GM21825 (cell line): ENCODE measurements around the gene NHSL1.

ENCODE experiments used
- ATAC-seq: cut with Tn5 transposase; IDR thresholded peaks from one replicate; pipeline ENCODE4 v1.9.1; 2021; ENCODE audit warnings: mild to moderate bottlenecking, moderate library complexity; ENCODE audit not compliant: unreplicated experiment

Gene NHSL1

GRCh38 chr6:138467901-138468300 lies 31.4 kb downstream of the NHSL1 start:
- no peak for ATAC-seq

GRCh38 chr6:138465007-138465645 lies 34.2 kb downstream of the NHSL1 start:
- no peak for ATAC-seq

GRCh38 chr6:138464085-138464484 lies 35.2 kb downstream of the NHSL1 start:
- no peak for ATAC-seq

GRCh38 chr6:138461647-138462046 lies 37.6 kb downstream of the NHSL1 start:
- ATAC-seq = no peak

- no peak for ATAC-seq
These were observed 42.9 kb downstream of the NHSL1 start for GRCh38 chr6:138456401-138456790.

- ATAC-seq = peak; percentile 98
These were observed 43.4 kb downstream of the NHSL1 start for GRCh38 chr6:138455746-138456400.

GRCh38 chr6:138454981-138455706 lies 44.1 kb downstream of the NHSL1 start:
- ATAC-seq = peak; percentile 36

GRCh38 chr6:138451043-138451442 lies 48.3 kb downstream of the NHSL1 start:
- no peak for ATAC-seq

GRCh38 chr6:138450445-138450844 lies 48.8 kb downstream of the NHSL1 start:
- peak; percentile 51 for ATAC-seq

GRCh38 chr6:138446821-138447220 lies 52.5 kb downstream of the NHSL1 start:
- ATAC-seq = no peak

- no peak for ATAC-seq
These were observed 55.3 kb downstream of the NHSL1 start for GRCh38 chr6:138443979-138444378.

GRCh38 chr6:138442663-138443062 lies 56.6 kb downstream of the NHSL1 start:
- no peak for ATAC-seq

- ATAC-seq = no peak
These were observed 57.3 kb downstream of the NHSL1 start for GRCh38 chr6:138441965-138442364.

- no peak for ATAC-seq
These were observed 58.4 kb downstream of the NHSL1 start for GRCh38 chr6:138440758-138441357.

GRCh38 chr6:138440296-138440695 lies 59.0 kb downstream of the NHSL1 start:
- ATAC-seq = no peak

GRCh38 chr6:138439546-138439945 lies 59.7 kb downstream of the NHSL1 start:
- ATAC-seq = no peak

GRCh38 chr6:138434925-138435324 lies 64.4 kb downstream of the NHSL1 start:
- ATAC-seq = no peak

GRCh38 chr6:138434096-138434495 lies 65.2 kb downstream of the NHSL1 start:
- ATAC-seq = no peak

GRCh38 chr6:138432063-138432356 lies 67.3 kb downstream of the NHSL1 start:
- ATAC-seq = no peak

GRCh38 chr6:138431256-138432062 lies 67.8 kb downstream of the NHSL1 start:
- no peak for ATAC-seq
